Fibroblast of gingiva (primary cell): Measurements from ENCODE around the gene BBX.
A peak's percentile ranks its signal among the peaks of the same experiment; 100 is the strongest.

ENCODE experiments used
- DNase-seq: peaks from one replicate; pipeline ENCODE4 v3.0.0-alpha.2; 2011; ENCODE audit warnings: low read depth

Gene BBX

DNA sequence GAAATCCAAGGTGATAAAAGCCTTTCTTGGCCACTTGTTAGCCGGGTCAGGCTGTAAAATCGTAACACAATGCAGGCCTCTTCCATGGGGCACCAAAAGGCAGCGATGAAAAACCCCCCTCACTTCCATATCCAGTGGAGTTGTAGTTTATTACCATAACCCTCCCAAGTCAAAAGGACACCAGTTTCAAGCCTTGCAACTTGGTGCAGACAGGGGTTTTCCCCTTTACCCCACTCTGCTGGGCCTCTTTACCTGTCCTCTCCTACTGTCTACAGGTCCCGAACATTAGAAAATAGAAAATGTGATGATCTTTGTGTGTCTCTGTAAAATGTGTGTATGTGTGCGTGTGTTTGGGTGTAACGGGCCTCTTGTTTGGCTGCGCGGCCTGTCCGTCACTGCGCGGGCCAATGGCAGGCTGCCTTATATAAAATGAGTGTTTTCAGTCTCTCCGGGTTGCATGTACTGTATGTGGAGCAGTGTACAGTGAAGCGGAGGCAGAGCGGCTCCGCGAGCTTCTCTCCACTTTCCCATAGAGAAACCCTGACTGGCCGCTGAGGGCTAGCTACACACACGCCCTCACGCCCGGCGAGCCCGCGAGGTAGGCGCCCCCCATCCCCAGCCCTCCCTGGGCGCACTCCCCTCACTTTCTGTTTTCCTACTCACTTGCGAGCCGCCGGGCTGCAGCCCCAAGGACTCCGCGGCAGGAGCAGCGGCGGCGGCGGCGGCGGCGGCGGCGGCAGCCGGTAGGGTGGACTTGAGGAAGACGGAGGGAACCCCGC is at the start of gene BBX:
Gene BBX, plus strand, starts transcription at position 453 of the 779 bp plus-strand sequence. CDS start 187,499 bp downstream, outside the sequence.
- DNase-seq: peak; percentile 99

DNA sequence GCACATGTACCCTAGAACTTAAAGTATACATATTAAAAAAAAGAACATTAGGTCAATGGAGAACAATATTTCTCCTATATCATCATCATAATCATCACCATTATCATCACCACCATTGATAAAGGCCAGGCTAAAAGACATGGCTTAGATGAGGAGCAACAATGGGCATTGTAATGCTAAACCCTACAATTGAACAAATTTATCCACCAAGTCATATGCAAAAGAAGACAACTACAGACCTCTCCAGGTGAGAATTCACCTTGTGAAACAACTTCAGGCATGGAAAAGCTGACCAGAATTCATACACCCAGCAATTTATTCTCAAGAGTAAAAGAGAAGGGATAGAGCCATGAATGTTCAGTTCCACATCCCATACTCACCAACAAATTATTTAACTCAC is 46.3 kb upstream of the BBX start:
- DNase-seq: no peak

DNA sequence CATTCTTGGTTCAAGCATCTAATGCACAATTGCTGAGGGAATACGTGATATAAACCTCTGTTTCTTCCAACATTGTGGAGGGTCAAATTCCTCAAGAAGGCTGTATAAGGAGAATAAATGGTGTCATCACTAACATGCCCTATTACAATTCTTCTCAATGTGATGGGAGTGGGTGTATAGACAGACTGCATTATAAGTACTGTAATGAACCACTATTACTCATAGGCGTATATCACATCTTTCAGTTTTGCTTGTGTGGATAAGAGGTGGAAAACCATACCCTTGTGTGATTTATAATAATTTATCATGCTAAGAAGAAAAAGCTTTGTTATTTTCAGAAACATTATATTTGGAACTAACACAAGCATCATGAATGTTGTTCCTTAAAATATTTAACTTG is 35.3 kb upstream of the BBX start:
- DNase-seq: no peak

DNA sequence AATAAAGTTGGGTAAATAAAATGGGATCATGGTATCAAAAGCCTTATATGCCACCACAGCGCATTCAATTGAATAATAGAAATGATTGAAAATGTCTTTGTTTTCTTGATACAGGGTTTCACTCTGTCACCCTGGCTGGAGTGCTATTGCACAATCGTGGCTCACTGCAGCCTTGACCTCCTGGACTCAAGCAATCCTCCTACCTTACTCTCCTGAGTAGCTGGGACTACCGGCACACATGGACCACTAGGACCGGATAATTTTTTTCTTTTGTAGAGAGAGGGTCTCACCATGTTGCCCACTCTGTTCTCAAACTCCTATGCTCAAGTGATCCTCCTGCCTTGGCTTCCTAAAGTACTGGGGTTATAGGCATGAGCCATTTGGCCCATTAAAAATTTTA is 33.8 kb upstream of the BBX start:
- no peak for DNase-seq

DNA sequence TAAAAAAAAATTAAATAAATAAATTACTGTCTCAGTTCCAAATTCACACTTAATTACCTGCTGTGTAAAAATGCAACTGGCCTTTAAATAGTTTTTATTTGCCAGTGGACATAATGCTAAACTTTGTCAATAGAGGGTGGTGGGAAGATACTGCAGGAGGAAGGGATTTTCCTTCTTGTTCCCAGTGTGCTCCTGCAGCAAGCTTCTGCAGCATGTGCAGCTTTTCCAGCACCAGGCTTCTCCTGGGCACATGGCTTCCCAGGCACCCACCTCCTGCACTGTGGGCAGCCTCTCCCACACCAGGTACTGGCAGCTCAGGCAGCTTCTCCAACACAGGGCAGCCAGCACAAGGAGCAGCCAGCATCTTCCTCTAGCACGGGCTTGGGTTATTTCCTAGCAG is 29.6 kb upstream of the BBX start:
- no peak for DNase-seq

DNA sequence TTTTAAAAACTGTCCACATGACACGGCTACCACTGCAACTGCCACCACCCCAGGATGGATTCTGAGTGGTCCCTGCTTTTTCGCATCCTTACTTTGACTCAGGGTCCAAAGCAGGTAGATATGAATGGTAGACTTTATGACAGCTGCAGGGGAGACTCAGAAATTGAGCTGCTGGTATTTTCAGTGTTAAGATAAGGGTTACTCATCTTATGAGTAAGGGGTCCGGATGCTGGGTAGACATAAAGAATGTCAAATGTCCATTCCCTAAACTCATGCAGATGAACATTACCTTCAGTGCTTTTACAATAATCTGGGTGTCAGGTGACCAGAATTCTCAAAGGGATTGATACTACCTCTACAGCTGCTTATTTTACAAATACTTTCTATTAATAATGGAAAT is 25.9 kb upstream of the BBX start:
- no peak for DNase-seq

DNA sequence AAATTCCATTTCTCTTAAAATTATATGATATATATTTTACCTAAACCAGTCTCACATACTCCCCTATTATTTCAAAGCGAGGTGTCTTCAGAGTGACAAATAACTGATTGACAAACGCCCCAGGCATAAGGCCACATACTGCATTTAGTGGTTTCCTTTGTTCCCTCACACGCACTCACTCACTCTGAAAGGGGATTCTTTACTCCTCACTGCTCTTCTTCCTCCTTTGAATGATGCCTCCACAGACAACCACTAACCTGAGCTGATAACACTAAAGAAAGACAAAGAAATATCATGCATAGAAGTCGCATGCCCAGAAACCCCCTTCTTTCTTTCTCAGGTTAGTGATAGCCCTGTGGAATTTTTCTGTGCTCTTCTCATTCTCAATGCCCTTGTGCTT is 24.1 kb upstream of the BBX start:
- no peak for DNase-seq

DNA sequence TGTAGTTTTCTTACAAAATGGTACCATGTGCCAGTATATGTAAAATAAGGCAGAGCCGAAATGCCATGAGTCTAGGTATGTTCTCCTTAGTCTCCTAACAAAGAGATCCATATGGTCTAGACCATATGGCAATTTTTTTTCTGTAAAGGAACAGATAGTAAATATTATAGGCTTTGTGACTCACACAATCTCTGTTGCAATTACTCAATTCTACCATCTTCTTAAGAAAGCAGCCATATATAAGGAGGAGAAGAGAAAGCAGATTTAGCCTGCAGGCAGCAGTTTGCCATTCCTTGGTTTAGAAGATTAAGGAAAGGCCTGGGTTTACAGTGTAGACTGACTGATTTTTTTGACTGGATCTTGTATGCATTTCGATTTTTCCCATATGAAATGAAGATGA is 16.3 kb upstream of the BBX start:
- no peak for DNase-seq

DNA sequence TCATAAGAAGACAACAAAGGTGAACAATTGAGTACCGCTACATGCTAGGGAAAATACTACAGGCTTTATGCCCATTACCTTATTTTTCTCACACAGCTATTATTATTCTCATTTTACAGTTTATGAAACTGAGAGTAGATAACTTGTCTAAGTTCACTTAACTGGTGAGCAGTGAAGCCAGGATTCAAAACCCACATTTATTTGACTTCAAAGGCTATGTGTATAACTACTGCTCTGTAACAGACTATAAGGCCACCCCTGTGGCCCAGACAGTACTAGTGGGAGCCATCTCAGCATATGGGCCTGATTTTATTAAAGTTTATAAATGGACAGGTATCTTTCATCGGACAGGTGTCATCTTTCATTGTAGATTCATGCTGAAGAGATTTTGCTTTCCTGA is 14.4 kb upstream of the BBX start:
- DNase-seq: no peak

DNA sequence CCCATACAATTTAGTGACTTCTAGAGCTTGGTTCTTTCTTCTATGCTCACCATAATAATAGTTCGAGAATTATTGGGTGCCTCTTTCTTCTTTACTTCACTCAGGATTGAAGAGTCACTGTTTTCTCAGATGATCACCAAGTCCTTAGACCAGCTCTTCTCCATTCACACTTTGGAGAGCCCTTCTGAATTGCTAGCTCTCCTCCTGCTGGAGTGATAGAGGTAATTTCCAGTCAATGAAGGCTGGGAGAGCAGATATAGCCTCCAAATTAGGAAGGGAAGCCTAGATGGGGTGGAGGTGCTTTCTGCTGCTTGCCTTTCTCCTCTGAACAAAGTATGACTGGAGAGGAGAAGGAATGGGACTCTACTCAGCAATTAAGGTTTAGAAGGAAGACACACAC is 10.7 kb upstream of the BBX start:
- no peak for DNase-seq

DNA sequence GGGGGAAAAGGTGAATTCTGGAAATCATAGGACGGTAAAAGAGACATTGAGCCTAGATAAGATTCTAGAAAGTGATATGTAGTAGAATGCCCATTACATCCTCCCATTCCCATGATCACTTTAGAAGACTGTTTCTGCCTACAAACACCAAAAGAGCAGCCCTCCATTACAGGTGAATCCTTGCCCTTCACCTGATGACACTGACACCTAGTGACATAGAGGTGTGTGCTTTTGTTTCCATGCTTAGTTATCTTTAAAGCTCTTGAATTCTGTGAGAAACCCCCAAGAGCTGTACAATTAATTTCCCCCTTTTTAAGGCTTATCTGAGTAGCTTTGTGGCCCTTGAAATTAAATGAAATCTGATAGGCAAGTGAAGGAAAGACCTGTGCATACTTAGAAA is 8.3 kb upstream of the BBX start:
- DNase-seq: no peak

DNA sequence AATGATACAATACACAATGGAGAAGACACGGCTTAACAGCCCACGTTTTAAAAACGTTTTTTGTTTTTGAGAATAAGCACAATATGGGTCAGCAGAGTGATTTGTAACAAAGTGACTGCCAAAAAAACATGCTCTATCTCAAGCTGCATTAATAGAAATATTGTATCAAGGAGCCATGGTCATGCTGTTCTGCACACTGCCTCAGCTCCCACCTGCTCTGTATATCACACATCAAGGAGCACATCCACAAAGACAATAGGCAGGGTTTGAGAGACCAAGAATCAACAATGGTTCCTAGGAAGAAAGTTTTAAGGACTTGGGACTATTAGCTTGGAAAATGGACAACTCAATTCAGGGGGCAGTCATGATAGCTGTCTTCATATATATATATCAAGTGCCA is 6.3 kb upstream of the BBX start:
- DNase-seq: no peak

DNA sequence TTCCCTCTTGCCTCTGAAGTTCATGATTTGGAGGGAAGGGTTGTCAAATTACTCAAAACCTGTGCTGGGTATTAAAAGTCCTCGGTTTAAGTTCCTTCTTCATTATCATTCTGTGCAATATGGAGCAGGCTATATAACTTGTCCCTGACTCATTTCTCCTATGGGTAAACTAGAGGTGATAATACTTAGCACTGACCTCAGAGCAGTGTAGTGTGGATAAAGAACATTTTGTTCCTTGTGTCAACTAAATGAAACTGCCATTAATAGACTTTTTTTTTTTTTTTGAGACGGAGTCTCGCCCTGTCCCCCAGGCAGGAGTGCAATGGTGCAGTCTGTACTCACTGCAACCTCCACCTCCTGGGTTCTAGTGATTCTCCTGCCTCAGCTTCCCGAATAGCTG is 2.2 kb upstream of the BBX start:
- DNase-seq: no peak

DNA sequence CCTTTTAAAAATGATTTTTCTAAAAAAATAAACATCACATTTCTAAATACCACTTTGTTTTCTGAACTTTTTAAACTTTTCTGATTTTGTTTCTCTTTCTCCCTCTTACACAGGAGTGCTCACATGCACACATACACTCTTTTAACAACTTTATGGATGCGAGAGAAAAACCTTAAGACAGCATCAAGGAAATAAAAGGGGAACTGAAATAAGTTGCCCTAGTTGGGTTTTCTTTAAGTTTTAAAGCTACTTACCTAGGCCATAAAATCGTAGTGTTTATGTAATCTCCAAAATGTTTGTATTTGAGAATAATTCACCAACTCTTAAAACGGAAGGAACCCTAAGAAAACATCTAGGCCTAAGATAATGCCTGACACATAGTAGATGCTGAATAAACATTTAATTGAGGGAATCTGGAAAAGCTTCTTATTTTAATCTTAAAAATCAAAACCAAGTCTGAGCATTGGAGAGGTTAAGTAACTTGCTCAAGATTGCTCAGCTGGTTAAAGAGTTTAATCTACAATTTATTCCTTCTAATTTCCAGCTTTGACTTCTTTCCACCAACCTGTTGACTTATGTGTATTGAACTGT is 1.2 kb upstream of the BBX start:
- no peak for DNase-seq

DNA sequence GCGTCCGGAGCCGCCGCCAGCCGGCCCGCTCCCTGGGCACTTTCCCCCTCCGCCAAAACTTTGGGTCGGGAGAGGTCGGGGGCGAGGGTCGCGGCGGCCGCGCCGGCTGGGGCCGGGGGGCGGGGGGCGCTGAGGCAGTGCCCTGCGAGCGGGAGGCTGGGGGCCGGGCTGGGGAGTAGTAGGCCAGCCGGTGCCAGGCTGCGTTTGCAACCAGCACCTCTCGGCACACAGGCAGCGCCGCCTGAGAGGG is 452 bp downstream of the BBX start:
- DNase-seq: no peak

DNA sequence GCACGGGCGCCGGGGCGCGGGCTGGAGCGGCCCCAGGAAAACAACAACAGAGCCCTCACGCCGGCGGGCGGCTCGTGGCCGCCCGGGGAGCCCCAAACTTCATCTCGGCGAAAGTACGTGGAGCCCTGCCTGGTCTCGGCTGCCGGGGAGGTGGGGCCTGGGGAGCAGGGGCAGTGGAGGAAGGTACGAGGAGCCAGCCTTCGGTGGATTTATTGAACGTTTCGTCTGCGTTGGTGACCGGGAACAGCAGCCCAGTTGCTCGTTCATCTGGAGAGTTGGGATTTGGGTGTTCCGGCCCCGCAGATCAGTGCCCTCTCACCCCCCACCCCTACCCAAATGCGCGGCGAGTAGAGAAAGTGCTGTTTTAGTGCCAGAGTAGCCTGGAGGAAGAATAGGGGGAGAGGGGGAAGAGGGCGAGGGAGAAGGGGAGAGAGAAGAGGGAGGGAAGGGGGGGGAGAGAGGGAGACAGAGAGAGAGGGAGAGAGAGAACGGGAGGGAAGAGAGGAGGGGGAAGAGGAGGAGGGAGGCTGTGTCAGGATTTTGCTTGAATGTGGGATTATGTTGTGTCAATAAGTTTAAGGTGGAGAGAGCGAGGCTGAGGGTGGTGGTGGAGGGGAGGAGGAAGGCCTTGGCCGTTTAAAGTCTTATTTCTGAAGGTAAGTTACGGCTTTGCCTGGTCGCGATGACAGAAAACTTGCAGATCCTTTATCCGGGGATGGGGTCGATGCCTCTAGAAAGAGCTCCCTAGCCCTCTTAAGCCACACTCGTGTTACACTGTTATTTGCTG is 970 bp downstream of the BBX start:
- DNase-seq: peak; percentile 75

DNA sequence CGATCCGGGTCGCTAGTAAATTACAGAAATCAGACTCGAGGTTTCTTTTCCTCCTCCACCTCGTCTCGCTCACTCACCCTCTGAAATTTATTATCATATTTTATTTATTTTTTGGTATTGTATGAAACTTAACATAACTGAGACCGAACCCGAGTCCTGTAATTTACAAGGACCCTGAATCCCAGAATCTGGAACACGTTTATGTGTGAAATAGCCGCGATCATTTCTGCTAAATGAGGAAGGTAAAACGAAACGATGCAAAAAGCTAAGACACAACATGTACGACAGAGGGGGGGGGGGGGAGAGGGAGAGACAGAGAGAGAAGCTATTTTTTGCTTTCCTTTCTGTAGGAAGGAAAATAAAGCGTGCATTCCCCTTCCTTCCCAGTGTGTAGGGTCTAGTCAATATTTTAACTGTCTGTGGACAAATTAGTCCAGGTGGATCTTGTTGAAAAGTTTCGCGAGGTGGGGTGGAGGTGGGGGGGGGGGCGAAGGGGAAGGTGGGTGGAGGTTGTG is 1.6 kb downstream of the BBX start:
- peak; percentile 17 for DNase-seq

DNA sequence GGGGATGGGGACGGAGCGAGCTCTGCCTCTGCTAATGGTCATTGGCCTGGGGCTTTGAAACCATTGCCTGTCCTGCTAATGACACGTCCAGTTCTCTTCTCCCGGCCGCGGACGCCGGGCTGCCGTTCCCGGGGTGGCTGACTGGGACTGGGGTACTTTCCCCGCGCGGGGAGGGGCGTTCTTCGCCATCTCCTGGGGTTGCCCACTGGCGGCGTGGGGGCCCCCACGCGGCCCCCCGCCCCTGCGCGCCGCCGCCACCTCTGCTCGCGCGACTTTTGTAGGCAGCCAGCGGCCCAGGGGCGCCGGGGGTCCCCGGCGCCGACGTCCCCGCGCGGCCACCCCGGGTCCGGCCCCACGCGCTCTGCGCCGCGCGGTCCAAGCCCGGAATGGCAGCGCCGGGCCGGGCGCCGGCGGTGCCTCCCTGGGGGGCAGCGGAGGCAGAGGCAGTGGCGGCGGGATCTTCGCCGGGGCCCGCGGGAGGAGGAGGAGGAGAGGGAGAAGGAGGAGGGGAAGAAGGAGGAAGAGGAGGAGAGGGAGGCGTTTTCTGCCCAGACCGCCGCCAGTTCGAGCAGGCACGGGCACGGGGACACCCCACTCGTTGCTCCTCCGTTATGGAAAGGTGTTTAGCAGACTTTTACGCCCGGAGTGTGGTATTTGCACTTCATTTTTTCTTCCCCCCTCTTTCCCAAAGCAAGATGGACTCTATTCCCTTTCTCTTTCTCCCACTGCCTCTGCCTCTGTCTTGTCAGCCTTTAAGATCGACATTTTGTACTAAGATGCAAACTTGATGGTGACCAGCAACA is 2.3 kb downstream of the BBX start:
- DNase-seq: peak; percentile 49

DNA sequence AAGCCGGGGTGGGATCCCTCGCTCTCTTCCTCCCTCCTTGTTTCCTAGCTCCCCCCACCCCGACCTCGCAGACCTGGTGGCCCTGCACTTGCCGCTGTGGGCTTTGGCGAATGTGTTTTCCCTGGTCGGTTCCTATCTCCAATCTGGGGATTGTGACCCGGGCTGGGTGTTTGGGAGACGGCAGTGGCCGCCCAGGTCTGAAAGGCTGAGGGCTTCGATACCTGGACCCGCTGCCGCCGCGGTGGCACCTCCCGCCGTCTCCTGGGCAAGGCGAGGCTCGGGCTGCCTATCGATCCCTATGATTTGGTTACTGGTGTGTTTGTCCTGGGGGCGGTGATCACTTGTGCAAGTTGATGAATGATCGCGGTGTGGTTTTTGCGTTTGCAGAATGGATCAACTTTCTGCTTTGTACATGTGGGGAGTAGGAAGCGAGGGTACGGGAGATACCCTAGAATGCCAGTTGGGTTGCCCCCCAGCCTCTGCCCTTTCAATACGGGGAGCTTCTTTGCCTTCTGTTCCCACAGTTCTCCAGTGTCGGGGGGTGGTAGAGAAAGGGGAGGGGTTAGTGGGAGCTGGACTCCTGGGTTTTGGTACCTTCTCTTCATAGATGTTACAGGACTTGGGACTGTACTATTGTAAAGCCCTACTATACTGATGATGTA is 3.0 kb downstream of the BBX start:
- no peak for DNase-seq

DNA sequence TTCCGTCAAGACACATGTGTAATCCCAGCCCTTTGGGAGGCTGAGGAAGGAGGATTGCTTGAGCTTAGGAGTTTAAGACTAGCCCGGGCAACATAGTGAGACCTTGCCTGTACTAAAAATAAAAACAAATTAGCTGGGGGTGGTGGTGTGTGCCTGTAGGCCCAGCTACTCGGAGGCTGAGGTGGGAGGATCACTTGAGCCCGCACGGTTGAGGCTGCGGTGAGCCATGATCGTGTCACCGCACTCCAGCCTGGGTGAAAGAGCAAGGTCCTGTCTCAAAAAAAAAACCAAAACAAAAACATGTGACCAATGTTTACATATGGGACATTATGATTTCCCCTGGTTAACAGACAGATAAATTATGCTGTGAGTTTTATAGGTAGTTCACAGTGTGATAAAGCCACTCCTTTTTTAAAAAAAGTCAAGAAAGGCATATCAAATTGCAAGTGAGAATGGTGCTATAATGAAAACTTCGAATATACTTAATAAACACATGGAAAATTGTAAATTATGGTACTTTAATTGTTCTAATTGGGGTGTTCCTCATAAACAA is 9.2 kb downstream of the BBX start:
- no peak for DNase-seq

DNA sequence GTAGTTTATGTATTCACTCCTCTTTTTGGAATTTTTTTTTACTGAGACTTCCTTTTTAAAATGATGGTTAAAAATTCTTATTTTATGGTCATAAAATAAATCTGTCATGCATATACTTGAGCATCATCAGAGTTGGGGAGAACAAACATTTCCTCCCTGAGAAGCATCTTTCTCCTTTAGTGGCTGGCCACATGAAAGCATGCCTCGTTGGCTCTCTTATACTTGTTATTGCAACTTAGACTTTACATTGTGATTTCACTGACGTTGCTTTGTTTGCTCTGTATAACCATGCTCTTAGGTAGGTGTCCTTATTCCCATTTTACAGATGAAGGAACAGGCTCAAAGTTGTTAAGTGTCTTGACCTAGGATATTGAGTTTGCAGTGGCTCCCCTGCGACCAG is 18.1 kb downstream of the BBX start:
- DNase-seq: no peak

DNA sequence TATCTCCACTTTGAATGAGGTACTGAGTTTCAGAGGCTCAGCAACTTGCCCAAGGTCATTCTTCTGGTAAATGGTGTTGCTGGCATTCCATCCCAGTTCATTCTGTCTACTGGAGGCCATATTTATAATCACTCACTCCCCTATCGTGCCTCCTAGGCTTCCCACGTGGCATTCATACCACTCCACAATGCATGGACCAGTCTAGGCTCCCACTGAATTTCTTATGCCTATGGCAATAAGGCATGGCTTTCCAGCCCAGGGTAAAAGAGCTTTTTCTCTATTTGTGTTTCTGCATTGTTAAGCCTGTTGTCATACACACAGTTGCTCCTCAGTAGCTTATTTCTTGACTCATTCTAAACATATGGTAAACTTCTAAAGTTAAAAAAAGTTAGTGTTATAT is 19.9 kb downstream of the BBX start:
- no peak for DNase-seq
